Measurements from ENCODE around the gene FBXO45. TPM values are rescaled to one million over a fixed set of nuclear protein-coding genes. Genes with fewer than 3 reads are reported as not detected.
"Not testable (repeated sequence)": the region's sequence is repeated elsewhere in the genome, so short reads cannot be mapped to it uniquely, and the experiment has no call there.

The FBXO45 gene
- total RNA-seq, 1 donor from 2014 or later = 0.64 TPM

- Histone ChIP-seq H3K27ac (peak overlapping the region; percentile 28 to 79), H3K9me3 (no peaks in the 10 kb centered on the region), H3K27me3 (no peaks in the 10 kb centered on the region), H3K4me3 (no peak overlapping the region), H3K4me1 (peaks cover 0 to 8% of the 10 kb centered on the region in 2 donors), H3K36me3 (no peaks in the 10 kb centered on the region)
- no peak for DNase-seq (ENCODE audit: low spot score in 2 of 2)
- intact Hi-C loops (cut with DNase I) = no loop called here
- no peak for TF ChIP-seq CTCF (IDR thresholded peaks at IDR 0.05)
Observed at GRCh38 chr3:196633555-196634151, 65.2 kb downstream of the FBXO45 start.

DNA sequence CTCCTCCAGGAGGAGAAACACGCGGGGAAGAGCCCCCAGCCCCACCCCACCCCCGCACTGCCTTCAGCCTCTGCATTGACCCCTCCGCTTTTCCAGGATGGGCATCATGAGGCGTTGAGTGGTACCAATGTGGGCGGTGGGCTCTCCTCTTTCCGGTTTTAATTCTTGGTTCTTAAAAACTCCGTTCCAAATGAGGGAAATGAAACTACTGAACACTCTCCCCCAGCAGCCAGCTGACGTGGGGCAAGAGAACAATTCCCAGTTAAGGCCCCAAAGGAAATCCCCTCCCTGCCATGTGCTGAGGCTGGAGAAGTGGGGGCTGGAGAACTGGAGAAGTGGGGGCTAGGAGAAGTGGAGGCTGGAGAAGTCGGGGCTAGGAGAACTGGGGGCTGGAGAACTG, 65.8 kb downstream of the FBXO45 start:
- H3K9me3 ChIP-seq = no peaks in the 10 kb centered on the region
- no peak for DNase-seq (ENCODE audit: low spot score in 2 of 2)
- H3K4me1 ChIP-seq = peaks cover 0 to 8% of the 10 kb centered on the region in 2 donors
- H3K4me3 ChIP-seq = no peak overlapping the region
- no peak overlapping the region for H3K27ac ChIP-seq
- no peak for TF ChIP-seq CTCF (IDR thresholded peaks at IDR 0.05)
- no peaks in the 10 kb centered on the region for H3K27me3 ChIP-seq
- no peaks in the 10 kb centered on the region for H3K36me3 ChIP-seq
- intact Hi-C loops (cut with DNase I) = no loop called here

GRCh38 chr3:196634829-196635228, 66.4 kb downstream of the FBXO45 start:
- H3K27me3 ChIP-seq = no peaks in the 10 kb centered on the region
- intact Hi-C loops (cut with DNase I) = no loop called here
- peaks cover 0 to 11% of the 10 kb centered on the region in 2 donors for H3K4me1 ChIP-seq
- no peaks in the 10 kb centered on the region for H3K36me3 ChIP-seq
- no peak for DNase-seq (ENCODE audit: low spot score in 2 of 2)
- no peak overlapping the region for H3K4me3 ChIP-seq
- TF ChIP-seq CTCF (IDR thresholded peaks at IDR 0.05) = no peak
- H3K9me3 ChIP-seq = no peaks in the 10 kb centered on the region
- H3K27ac ChIP-seq = no peak overlapping the region

DNA sequence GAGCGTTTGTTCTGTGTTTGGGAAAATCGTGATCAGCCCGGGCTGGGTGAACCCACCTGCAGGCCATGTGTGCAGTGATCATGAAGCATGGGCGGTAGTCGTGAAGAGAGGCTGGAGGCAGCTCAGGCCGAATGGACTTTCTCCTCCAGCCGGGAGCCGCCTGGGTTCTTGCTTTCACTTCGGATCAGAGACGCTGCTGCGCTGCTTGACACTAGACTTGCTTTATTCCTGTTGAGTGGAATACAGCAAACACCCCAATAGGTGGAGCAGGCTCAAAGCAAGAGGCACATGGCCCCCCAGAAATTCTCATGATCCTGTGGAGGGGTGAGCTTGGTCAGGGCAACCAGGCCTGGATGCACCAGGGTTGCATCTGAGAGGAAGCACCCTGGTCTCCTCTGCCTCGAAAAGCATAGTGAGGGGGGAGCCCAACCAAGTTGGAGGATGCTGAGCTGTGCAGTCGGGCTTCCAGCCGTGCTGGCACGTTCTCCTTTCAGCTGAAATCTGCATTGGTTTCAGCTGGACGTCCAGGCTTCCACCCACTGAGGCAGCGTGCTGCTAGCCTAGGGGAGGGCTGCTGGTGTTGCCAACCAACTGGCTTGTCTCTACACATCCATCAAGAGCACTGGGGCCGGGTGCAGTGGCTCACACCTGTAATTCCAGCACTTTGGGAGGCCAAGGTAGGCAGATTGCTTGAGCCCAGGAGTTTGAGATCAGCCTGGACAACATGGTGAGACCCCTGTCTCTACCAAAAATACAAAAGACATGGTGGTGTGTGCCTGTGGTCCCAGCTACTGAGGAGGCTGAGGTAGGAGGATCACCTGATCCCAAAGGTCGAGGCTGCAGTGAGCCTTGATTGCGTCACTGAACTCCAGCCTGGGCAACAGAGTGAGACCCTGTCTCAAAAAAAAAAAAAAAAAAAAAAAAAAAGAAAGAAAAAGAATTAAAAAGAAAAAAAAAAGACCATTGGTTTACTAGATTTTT, 68.2 kb downstream of the FBXO45 start:
- intact Hi-C loops (cut with DNase I) = no loop called here
- H3K4me3 ChIP-seq = no peak overlapping the region
- H3K36me3 ChIP-seq = no peaks in the 10 kb centered on the region
- H3K4me1 ChIP-seq = peaks cover 0 to 9% of the 10 kb centered on the region in 2 donors
- no peak overlapping the region for H3K27ac ChIP-seq
- DNase-seq (ENCODE audit: low spot score in 2 of 2) = no peak
- no peak for TF ChIP-seq CTCF (IDR thresholded peaks at IDR 0.05)
- H3K9me3 ChIP-seq = no peaks in the 10 kb centered on the region
- peaks cover 4% of the 10 kb centered on the region for H3K27me3 ChIP-seq

GRCh38 chr3:196637941-196638340, 69.5 kb downstream of the FBXO45 start:
- H3K27me3 ChIP-seq; H3K9me3 ChIP-seq; H3K4me3 ChIP-seq; H3K27ac ChIP-seq; intact Hi-C loops (cut with DNase I); DNase-seq (ENCODE audit: low spot score in 2 of 2); H3K36me3 ChIP-seq; H3K4me1 ChIP-seq: not testable (repeated sequence)

Other genes with a start within 250 kb of the FBXO45 start
- not detected for gene TM4SF19, start 230.3 kb upstream of the FBXO45 start, total RNA-seq
- 7.2 TPM for gene UBXN7, start 136.2 kb upstream of the FBXO45 start, total RNA-seq
- gene RNF168, start 64.9 kb upstream of the FBXO45 start, total RNA-seq = 16.0 TPM
- not detected for gene SMCO1, start 53.3 kb upstream of the FBXO45 start, total RNA-seq
- gene WDR53, start 106 bp upstream of the FBXO45 start, total RNA-seq = 0.21 TPM
- gene NRROS, start 71.0 kb downstream of the FBXO45 start, total RNA-seq = 22.6 TPM
- gene CEP19, start 143.6 kb downstream of the FBXO45 start, total RNA-seq = 2.6 TPM
- 47.7 TPM for gene PIGX, start 143.7 kb downstream of the FBXO45 start, total RNA-seq
- 24.4 TPM for gene PAK2, start 171.2 kb downstream of the FBXO45 start, total RNA-seq

Measured in ascending aorta (tissue), 2 donors.